HG02943 (cell line): ENCODE measurements around the gene STX2.
A peak's percentile ranks its signal among the peaks of the same experiment; 100 is the strongest.
"Not testable (repeated sequence)": the region's sequence is repeated elsewhere in the genome, so short reads cannot be mapped to it uniquely, and the experiment has no call there.

Experiments
- ATAC-seq: cut with Tn5 transposase; IDR thresholded peaks from one replicate; pipeline ENCODE4 v1.9.1; 2021; ENCODE audit warnings: mild to moderate bottlenecking, low read depth, moderate library complexity; ENCODE audit not compliant: unreplicated experiment

The STX2 gene

DNA sequence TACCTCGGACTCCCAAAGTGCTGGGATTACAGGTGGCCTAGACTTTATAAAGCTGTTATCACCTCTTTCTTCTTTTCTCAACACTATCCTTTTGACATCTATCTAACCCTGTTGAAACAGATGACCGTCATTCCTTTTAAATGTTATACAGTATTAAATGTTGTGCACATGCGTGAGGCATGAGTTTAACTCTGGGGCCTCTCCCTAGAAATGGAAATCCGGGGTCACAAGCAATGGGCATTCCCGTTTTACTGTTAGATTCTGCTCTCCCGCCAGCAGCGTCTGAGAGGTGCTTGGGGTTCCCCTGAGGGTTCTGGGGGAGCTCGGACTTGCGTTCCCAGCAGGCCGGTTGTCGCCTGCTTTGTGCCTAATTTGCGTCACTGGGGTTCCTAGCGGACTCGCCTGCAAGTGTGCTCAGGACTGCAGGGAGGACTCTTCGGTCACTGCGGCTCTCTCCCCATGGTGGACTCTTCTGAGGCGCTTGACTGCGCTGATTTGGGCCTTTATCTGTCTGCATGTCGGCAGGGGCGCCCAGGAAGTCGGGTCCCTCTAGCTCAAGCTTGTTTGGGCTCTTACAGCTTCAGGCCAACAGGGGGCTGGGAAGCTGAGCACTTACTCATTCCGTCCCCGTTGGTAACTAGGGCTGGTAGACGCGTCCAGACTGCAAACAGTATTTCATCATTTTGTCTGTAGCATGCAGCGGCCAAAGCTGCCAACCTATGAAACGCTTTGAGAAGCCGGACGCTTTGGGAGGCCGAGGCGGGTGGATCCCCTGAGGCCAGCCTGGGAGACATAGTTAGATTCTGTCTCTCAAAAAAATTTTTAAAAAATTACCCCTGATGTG is 31.6 kb upstream of the STX2 start:
- peak; percentile 57 for ATAC-seq

DNA sequence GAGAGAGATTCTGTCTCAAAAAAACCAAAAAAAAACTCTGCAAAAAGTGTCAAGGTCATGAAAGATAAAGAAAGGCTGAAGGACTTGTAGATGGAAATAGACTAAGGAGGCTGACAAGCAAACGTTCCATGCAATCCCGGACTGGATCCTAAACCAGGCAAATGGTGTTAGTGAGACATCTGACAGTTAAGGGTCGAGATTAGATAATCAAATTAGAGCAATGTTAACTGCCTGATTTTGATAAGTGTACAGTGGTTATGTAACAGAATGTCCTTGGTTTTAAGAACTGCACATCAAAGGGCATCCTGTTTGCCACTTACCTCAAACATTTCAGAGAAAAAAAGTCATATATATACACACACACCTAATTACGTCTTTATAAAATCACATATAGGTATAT is 29.4 kb upstream of the STX2 start:
- no peak for ATAC-seq

DNA sequence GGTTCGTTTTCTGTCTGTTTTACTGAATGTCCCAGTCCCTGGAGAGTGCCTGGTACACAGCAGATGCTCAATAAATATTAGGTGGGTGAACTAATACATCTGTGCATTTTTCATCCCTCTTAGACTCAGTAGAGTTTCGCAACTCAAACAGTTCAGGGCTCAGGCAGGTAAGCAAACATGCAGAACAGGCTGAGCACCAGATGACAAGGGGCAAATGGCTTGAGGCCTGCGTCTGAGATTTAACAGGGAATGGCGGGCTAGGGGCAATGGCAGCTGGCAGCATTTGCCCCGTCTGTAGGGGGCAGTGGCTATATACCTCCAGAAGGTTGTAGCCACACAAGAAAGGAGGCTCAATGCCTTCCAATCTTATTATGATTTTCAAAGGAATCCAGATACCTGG is 24.2 kb upstream of the STX2 start:
- ATAC-seq, result no peak

DNA sequence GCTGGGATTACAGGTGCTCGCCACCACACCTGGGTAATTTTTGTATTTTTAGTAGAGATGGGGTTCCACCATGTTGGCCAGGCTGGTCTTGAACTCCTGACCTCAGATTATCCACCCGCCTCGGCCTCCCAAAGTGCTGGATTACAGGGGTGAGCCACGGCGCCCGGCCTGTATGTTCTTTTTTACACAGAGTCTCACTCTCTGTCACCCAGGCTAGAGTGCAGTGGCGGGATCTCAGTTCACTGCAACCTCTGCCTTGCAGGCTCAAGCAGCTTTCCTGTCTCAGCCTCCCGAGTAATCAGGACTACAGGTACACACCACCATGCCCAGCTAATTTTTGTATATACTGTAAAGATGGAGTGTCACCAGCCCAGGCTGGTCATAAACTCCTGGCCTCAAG is 23.7 kb upstream of the STX2 start:
- ATAC-seq, result not testable (repeated sequence)

DNA sequence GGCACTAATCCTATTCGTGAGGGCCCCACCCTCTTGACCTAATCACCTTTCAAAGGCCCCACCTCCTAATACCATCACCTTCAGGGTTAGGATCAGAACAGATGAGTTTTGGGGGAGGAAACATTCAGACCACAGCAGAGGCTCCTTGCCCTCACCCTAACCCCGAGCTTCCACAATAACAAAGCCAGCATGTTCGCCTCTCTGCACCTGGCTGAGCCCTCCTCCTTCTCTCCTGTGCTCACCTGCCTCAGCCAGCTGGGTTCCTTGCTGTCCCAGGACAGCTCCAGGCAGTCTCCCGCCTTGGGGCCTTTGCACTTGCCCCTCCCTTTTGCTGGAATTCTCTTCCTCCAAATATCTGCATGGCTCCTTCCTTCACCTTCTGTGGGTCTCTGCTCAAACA is 23.1 kb upstream of the STX2 start:
- ATAC-seq, result no peak

DNA sequence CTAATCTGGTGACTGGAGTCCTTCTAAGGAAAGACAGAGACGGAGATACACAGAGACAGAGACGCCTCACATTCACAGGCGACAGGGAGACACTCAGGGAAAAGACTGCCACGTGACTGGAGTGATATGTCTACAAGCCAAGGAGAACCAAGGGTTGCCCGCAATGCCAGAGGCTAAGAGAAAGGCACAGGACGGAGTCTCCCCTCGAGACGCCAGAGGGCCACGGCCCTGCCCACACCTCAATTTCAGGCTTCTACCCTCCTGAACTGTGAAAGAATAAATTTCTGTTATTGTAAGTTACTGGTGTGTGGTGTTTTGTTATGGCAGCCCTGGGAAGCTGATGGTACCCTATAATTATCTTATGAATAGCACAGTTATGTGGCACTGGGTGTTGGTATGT is 21.3 kb upstream of the STX2 start:
- no peak for ATAC-seq

DNA sequence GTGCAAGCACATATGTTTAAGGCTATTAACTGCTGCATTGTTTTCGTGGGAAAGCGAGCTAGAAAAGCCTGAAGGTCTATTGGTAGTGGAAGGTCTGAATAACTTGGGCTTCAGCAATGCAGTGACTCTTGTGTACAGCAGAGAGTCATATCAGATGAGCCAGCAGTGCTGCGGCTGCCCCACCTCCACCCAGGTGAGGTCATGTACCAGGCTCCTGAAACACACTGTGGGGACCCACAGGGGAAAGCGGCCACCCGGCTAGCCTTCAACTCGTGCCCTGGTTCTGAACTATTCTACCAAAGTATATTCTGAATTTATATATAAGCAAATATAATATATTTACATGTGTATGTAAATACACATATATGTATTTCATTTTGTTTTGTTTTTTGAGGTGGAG is 20.1 kb upstream of the STX2 start:
- no peak for ATAC-seq

DNA sequence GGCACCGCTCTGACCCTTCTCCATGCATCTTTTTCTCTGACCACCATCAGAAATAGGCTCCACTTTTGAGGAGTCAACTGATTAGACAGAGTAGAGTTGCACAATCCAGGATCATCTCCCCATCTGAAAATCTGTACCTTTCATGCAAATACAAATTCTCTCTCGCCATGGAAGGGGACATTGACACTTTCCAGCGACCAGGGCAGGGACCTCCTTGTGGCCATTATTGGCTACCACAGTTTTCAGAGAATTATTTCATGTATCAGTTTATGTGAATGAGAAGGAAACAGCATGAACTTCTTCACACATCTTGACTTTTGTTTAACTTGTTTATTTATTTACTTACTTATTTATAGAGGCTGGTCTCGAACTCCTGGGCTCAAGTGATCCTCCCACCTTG is 19.0 kb upstream of the STX2 start:
- no peak for ATAC-seq

DNA sequence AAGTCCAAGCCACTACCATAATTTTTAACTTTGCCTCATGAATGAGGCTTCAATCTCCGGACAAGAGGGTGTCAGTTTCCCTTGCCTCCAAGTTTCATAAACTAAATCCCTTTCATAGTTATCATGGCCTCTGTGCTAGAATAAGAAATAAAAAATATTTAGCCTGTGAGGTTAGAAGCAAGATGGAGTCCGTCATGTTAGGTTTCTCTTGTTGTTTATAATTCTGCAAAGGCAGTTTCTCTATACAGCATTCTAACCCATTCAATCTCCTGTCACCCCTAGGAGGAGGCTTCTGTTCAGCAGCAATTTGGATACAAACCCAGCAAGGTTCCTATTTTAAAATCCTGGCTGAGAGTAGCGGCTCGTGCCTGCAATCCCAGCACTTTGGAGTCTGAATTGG is 17.0 kb upstream of the STX2 start:
- no peak for ATAC-seq

DNA sequence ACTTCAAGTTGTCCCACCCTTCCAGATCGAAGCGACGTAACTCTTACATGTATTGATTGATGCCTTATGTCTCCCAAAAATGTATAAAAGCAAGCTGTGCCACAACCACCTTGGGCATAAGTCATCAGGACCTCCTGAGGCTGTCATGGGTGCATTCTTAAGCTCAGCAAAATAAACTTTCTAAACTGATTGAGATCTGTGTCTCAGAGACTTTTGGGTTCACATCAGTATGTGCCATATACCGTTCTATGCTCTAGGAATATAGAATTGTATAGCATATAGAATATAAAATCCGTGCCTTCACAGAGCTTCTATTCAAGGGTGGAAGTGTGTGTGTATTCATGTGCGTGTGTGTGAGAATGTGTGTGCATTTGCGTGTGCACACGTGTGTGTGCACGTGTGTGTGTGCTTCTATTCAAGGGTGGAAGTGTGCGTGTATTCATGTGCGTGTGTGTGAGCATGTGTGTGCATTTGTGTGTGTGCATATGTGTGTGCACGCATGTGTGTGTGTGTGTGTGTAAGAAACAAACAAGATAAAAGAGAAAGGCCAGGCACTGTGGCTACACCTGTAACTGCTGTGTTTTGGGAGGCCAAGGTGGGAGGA is 11.5 kb upstream of the STX2 start:
- ATAC-seq, result no peak

DNA sequence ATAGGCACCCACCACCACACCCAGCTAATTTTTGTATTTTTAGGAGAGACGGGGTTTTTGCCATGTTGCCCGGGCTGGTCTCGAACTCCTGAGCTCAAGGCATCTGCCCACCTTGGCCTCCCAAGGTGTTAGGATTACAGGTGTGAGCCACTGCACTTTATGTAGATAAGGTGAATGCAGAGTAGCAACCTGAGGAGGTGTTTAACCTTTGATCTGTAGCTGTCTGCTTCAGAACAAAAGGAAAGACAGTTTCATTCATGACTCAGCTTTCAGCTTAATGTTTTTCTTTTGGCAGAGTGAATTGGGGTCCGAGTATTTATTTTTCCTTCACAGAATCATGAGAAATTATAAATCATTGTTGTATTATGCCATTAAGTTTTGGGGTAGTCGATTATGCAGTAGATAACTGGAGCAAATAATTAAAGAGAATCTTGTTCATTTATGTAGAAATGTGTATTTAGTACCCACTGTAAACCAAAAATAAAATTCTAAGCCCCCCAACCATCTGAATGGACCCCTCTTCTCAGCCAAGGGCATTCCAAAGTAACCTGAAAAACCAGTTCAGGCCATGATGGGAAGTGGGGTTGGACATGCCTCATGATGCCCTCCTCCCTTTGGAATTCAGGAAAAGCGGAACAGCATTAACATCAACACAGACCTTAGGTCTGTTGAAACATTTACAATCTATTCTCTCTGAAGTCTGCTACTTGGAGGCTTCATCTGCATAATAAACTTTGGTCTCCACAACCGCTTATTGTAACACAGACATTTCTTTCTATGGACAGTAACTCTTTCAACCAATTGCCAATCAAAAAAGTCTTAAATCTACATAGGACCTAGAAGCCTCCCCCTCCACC is 10.7 kb upstream of the STX2 start:
- ATAC-seq, result no peak

DNA sequence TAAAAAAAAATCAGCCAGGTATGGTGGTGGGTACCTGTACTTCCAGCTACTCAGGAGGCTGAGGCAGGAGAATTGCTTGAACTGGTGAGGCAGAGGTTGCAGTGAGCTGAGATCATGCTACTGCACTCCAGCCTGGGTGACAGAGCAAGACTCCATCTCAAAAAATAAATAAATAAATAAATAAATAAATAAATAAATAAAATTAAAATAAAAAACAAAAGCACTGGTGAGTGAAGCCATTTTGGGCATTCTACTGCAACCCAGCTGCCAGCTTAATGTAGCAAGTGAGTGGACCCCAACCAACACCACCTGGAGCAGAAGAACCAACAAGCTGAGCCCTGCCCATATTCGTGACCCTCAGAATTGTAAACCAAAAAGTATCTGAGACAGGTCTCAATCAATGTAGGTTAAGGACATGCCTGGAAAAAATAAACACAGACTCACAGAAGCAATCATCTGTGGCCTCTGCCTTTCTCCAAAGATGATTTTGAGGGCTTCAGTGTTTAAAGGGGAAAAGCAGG is 9.8 kb upstream of the STX2 start:
- ATAC-seq, result not testable (repeated sequence)

DNA sequence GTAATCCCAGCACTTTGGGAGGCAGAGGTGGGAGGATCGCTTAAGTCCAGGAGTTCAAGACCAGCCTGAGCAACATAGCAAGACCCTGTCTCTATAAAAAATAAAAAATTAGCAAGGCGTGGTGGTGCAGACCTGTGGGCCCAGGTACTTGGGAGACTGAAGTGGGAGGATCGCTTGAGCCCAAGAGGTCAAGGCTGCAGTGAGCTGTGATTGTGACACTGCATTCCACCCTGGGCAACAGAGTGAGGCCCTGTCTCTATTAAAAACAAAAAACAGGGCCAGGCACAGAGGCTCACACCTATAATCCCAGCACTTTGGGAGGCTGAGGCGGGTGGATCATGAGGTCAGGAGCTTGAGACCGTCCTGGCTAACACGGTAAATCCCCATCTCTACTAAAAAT is 9.1 kb upstream of the STX2 start:
- ATAC-seq, result not testable (repeated sequence)

DNA sequence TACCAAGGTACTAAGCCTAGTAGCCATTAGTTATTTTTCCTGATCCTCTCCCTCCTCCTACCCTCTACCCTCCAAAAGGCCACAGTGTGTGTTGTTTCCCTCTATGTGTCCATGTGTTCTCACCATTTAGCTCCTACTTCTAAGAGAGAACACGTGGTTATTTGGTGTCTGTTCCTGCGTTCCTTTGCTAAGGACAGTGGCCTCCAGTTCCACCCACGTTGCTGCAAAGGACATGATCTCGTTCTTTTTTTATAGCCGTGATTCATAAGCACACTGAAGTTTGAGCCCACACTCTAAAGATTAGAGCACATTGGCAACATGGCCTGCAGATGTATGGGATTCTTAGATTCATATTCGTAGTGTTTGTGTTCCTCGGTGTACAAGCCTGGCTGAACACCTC is 8.1 kb upstream of the STX2 start:
- ATAC-seq, result no peak

DNA sequence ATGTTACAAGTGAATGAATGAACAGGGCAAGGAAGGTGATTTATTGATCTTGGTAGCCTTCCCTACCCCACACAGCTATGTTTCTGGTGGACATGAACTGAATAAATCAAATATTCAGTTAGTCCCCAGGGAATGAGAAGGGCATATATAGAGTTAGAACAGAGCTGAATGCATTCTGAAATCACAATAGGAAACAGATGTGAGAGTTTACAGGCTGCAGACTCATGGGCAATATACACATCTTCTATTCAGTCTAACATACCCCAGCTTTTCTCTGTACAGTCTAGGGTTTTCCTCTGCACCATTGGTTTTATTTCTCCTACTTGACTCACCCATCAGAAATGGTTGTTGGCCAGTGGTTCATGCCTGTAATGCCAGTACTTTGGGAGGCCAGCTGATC is 7.3 kb upstream of the STX2 start:
- no peak for ATAC-seq

DNA sequence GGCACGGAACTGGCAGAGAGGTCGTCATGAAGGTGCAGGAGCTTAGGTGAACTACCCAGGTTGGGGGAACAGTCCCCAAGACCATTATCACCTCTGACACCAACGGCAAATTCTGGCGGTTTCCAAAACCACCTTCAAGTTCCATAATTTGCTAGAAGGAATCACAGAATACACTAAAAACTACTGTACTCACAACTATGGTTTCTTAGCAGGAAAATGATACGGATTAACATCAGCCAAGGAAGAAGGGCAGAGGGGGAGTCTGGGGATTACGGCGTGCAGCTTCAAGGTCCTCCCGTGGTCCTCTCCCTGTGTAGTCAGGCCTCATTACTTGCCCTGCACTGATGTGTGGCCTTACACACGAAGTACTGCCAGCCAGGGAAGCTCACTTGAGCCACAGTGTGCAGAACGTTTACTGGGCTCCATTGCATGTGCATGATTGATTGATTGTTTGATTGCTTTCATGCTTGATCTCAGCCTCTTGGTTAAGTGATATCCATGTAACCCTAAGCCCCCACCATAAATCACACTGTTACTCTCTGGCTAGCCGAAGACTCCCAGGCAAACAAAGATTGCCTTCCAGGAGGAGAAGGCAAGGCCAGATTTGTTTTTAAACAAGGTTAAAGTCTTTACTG is 837 bp upstream of the STX2 start:
- no peak for ATAC-seq

DNA sequence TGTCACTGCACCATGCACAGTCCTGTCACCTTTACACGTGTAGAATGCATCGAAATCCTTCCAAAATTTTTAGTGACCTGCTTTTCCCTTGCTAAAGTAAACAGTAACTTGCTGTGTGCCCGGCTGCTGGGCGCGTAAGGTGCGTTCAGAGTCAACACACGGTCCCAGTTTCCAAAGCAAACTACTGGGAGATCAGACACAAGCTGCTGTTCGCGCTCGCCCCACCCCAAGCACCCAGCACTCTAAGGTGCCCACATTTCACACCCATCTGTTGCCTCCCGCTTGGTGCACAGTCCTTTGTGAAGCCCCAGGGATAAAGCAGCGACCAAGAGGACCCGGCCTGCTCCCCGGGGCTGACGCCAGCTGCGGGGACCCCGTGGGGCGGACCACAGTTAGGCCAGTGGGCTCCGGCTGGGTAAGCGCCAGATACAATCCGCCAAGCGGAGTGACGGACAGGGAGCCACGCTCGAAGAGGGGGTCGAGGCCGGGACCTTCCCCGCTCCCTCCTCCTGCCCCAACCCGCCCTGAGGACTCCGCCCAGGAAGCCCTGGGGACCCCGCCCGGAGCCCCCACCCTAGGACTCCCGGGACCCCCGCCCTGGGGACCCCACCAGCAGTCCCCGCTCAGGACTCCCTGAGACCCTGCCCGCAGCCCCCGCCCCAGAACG is 633 bp downstream of the STX2 start:
- ATAC-seq, result peak; percentile 18

DNA sequence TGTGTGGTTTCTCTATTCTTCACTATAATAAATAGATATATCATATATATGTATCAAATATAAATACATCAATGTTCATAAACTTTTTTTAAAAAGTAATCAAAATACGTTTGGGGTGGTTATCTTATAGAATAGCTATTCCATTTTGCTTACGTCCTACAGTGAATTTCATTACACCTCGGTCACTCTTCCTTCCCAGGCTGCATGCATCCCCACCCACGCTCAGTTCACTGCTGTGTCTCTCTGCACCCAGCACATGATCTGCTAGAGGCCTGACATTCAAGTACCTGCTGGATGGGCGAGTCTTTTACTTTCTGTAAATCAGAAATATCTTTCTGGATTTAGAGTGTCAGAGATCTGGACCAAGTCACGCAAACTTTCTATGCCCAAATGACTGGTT is 3.6 kb downstream of the STX2 start:
- ATAC-seq, result no peak

DNA sequence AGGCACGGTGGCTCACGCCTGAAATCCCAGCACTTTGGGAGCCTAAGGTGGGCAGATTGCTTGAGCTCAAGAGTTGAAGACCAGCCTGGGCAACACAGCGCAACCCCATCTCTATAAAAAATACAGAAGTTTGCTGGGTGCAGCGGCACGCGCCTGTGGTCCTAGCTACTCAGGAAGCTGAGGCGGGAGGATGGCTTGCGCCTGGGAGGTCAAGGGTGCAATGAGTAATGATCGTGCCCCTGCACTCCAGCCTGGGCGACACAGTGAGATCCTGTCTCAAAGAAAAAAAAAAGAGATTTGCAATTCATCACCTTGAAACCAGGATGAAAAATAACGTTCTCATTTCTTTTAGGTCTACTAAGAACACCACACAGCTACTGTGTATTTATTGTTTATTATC is 4.0 kb downstream of the STX2 start:
- no peak for ATAC-seq

DNA sequence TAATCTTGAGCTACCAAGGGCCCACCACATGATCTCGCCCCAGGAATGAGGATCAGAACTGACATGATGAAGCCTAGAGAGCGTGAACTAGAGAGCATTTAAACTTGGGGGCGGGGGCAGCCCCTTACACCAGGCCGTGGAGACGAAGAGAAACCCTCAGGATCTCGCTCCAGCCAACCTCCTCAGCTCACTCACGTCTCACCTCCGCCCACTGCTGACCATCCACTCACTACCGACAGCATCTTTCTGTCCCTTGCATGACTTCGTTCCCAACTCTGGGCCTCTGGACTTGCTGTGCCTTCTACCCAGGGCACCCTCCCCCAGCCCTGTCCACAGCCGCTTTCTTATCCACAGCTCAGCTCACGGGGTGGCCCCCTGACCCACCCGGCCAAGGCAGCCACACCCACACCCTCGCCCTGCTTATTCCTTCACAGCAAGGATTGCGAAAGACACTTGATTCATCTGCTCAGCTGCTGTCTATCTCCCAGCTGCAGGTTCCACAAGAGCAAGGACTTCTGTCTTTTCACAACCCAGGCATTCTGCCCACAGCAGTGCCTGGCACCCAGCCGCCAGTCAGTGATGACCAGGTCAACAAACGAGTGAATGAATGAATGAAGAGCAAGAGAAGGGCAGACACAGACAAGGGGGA is 6.4 kb downstream of the STX2 start:
- ATAC-seq, result no peak
